ENCODE results near the gene SHISA9.

SHISA9 gene

GRCh38 chr16:13203725-13204124 lies 302.3 kb downstream of the SHISA9 start:
- no peak for DNase-seq

DNA sequence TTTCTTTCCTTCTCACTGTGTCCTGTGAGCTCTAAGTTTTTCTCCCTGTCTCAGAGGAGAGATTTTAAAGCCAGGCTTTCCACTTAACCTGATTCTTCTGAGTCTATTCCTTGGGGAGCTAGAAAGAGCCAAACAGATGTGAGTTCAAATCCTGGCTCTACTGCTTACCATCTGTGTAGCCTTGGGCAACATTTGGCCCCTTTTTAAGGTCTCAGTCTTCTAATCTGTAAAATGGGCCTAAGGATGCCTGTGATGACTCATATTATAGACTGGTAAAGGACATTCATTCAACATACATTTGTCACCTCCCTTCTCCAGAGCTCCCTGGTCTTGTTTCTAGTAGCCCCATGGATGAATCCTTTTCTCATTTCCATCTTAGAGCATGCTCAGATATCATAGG lies 304.0 kb downstream of the SHISA9 start:
- no peak for DNase-seq

DNA sequence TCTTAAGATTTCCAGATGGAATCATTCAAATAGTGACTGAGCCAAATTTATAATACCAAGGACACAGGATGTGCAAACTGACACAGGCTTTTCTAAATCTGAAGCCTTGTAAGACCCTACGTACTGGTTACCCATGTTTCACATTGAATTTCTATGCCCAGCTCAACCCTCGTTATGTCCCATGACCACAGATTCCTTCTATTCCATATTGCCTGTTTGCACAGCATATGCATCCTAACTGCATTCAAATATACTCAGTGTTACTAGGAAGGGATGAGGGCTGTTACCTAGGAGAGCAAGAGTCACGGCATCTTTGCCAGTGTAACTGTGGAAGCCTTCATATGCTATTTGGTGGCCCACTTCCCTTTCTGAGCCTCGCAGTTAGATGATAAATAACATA lies 305.2 kb downstream of the SHISA9 start:
- DNase-seq, result no peak

GRCh38 chr16:13207151-13207550 lies 305.8 kb downstream of the SHISA9 start:
- DNase-seq, result no peak

- no peak for DNase-seq
Observed at GRCh38 chr16:13223666-13224065, 322.3 kb downstream of the SHISA9 start.

DNA sequence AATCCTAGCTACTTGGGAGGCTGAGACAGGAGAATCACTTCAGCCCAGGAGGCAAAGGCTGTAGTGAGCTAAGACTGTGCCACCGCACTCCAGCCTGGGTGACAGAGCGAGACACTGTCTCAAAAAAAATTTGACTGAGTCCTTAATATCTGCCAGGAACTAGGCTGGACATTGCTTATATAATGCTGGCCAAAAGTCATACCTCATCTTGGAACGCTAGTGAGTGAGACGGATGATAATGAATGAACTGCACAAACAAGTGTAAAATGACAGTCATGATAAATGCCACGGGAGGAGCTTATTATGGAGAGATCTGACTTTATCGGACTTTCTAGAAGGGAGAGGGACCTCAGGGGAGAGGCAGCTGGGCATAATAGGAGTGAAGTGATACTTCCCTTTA lies 327.6 kb downstream of the SHISA9 start:
- DNase-seq, result no peak

DNA sequence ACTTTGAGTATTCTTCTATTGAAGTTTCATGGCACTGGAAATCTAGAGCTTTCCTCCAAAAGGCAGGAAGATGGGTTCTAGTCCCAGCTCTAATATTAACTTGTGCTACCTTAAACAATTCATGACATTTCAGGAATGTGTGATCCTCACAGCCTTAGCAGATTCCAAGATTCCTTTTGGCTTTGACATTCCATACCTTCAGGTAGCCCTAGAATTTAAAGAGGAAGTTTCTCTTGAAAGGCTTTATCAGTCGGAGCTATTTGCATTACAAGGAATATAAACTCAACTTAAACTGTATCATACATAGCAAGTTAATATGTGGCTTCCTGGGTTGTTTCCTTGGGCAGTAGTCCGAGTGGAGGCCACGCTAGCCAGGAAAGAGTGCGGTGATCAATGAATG lies 330.0 kb downstream of the SHISA9 start:
- DNase-seq, result no peak

DNA sequence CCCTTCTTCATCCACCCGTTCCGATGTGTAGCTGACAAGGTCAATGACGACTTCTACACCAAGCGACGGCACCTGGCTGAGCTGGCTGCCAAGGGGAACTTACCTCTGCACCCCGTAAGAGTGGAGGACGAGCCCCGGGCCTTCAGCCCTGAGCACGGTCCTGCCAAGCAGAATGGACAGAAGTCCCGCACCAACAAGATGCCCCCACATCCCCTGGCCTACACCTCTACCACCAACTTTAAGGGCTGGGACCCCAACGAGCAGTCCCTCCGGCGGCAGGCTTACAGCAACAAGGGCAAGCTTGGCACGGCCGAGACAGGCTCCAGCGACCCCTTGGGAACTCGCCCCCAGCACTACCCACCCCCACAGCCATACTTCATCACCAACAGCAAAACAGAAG lies 333.6 kb downstream of the SHISA9 start:
- DNase-seq, result no peak

- DNase-seq, result no peak
Observed at GRCh38 chr16:13236308-13236707, 334.9 kb downstream of the SHISA9 start.

DNA sequence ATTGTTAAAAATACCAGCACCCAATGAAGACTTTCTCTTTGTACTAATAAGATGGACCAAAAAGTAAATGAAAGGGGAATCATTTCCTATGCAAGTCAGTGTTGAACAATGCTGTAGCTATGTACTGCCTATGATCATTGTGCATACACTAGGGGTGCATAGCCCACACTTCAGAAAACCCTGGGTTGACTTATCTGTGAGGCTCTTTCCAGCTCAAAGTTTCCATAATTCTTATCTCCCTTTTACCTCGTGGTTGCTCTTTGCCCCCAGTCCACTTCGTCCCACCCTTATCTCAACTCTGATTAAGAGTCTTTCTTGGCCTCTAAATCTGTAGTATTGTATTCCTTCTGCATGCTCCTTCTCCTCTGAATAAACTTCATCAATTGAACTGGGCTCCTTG lies 336.8 kb downstream of the SHISA9 start:
- DNase-seq, result no peak

DNA sequence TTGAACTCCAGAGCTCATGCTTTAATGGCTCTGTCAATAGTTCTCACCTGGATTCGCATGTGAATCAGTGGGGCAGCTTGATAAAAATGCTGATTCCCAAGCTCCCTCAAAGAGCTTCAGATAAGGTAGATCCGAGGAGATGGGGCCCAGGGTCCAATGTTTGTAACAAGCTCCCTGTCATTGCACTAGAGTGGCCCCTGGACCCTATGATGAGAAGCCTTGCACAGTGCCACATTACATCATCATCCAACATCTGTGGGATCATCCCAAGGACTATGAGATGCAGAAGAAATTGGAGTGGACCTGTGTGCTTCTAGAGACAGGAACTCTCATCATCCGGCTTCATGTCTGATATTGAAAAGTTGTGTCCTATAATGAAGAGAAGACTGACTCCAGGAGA lies 340.8 kb downstream of the SHISA9 start:
- no peak for DNase-seq

DNA sequence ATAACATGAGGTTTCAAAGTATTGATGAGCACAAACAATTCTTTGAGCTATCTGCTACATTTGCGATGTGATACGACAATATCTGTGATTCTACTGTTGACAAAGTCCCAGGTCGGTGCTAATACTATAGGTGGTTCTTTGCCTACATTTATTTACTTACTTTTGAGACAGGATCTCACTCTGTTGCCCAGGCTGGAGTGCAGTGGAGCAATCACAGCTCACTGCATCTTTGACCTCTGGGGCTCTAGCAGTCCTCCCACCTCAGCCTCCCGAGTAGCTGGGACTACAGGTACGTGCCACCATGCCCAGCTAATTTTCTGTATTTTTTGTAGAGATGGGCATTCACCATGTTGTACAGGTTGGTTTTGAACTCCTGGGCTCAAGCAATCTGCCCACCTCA lies 343.4 kb downstream of the SHISA9 start:
- no peak for DNase-seq

DNA sequence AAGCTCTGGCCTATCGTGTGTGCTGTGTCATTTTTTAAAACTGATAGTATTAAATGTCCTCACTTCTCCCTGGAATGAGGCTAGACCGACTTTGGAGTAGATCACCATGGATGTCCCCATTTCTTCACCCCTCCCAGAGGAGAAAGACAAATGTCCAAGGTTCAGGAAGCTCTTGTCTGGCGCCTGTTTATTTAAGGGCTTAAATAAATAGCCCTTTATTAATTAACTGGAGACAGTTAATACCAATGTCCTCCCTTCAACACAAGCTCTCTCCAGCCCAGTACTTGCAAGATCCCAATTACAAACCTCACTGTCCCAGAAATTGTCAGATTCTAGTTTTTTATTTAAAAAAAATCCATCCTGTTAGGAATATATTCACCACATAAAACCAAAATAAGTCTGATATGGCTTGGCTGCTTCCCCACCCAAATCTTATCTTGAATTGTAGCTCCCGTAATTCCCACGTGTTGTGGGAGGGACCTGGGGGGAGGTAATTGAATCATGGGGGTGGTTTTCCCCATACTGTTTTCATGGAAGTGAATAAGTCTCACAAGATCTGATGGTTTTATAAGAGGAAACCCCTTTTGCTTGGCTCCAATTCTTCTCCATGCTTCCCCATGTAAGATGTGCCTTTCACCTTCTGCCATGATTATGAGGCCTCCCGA lies 344.4 kb downstream of the SHISA9 start:
- no peak for DNase-seq

GRCh38 chr16:13254998-13255614 lies 353.7 kb downstream of the SHISA9 start:
- no peak for DNase-seq

GRCh38 chr16:13262270-13263090 lies 361.1 kb downstream of the SHISA9 start:
- DNase-seq, result no peak

GRCh38 chr16:13264749-13265552 lies 363.6 kb downstream of the SHISA9 start:
- no peak for DNase-seq

DNA sequence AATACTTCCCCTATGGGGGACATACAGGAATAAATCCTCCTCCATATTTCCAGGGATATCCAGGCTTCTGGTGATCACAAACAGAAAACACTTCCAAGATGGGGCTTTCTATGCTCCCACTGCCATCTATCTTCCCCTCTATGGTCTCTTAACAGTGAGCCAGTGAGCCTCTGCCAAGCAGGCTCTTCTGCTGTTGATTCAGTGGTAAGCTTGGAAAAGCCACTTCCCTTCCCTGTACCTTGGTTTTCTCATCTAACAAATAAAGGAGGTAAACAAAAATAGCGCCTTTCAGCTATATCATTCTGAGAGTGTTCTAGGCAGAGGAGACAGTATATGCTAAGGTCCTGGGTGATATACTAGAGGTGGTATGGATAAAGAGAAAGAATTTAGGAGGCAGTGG lies 368.0 kb downstream of the SHISA9 start:
- DNase-seq, result no peak

DNA sequence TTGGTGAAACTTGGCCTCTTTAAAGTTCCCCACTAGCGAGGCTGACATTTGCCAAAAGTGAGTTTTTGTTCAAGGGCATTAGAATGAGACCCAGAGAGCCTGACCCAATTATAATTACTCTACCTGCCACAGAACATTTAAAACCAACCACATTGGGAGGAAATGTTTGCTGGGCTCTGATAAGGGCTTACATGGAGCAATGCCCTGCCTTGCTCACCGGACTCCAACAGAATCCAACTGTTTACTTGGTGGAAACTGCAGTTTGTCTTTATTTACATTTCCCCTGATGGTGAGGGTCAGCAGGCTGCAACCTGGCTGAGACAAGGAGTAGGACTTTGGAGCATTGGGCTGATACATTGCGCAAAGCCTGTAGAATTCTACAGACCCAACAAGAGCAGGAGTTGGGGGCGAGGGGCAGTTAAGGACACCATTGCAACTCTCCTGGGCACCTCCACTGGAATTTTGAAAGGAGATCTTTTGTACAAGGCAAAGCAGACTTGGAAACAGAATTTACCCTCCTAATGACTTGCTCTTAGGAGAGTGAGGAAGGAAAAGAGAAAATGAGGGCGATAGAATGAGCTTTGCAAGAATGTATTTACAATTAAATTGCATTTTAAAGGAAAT lies 368.6 kb downstream of the SHISA9 start:
- no peak for DNase-seq

GRCh38 chr16:13270602-13271001 lies 369.2 kb downstream of the SHISA9 start:
- no peak for DNase-seq

DNA sequence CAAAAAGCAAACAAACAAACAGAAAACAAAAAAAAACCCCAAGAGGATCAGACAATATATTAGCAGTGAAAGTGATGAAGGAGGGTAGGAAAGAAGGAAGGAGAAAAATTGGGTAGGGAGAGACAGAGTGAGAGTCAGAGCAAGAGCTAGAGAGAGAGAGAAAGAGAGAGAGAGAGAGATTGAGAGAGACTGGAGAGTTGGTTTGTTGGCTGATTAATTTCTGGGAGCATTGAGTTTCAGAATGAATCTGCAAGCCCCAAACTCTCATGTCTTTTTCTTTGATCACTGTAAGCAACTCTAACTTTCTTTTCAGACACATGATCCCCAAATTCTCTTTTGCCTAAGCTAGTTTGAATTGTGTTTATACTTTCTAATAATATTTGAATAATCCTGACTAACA lies 388.1 kb downstream of the SHISA9 start:
- DNase-seq, result no peak
